ENCODE results near the gene OR52B6.
A peak's percentile ranks its signal among the peaks of the same experiment; 100 is the strongest.
"Not testable (repeated sequence)": the region's sequence is repeated elsewhere in the genome, so short reads cannot be mapped to it uniquely, and the experiment has no call there.

The OR52B6 gene

DNA sequence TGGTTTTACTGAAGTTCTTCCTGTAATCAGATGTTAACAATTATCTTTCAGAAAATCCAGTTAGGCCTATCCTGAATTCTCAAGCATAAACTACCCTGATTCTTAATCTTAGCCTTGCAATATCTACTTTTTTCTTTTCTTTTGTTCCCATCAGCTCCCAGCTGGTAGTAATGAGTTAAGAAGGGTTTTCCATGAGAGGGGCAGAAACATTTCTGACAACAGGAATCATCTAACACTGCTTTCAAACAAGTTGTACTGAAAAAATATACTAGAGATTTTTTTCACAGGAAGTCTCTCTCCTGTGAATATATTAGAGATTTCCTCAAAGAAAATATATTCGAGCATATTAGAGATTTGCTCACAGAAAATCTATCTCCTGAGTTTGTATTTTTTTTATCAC is 12.5 kb downstream of the OR52B6 start:
- no peak for DNase-seq (ENCODE audit: low read depth, low spot score)

GRCh38 chr11:5596607-5597201 is 16.0 kb downstream of the OR52B6 start, which contains the start of gene TRIM6:
TRIM6 (plus strand) TSS chr11:5596637; CDS start chr11:5596898, 261 bp downstream.
- DNase-seq (ENCODE audit: low read depth, low spot score): no peak

DNA sequence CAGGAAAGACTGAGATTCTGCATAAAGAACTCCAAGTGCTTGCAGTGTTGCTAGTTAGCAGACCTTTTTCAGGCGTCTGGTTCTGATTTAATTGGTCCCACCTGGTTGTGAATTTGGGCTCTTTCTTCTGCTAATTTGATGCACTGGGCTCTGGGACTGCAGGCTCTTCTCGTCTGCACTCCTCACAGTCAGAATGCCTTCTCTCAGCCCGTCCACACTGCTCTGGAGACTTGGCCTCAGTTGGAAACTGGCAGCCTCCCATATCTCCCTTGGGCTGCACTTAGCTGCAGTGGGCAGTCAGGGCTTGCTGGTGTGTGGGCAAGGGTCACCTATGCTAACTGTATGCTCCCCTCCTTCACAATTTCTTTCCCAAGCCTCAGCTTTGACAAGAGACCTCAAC is 17.3 kb downstream of the OR52B6 start:
- DNase-seq (ENCODE audit: low read depth, low spot score): no peak

DNA sequence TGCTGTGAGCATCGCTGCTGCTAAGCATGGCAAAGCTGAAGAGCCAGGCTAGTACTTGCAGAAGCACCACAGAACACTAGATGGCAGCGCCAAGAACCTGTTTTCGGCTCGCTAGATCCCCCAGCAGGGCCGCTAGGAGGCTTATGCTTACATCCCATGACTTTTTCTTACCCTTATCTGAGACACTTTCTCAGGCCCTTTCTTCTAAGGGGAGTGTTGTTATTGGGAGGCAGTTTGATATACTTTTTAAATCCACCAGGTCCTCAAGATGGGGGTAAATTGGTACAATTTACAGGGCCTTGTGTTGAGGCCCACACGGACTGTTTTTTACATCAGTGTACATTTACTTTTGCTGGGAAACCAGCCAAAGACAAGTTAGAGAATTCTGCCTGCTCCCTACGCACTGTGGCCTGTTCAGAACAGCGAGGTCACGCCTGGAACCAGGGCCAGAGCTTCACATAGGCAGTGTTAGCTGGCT is 19.7 kb downstream of the OR52B6 start:
- DNase-seq (ENCODE audit: low read depth, low spot score): peak; percentile 83

DNA sequence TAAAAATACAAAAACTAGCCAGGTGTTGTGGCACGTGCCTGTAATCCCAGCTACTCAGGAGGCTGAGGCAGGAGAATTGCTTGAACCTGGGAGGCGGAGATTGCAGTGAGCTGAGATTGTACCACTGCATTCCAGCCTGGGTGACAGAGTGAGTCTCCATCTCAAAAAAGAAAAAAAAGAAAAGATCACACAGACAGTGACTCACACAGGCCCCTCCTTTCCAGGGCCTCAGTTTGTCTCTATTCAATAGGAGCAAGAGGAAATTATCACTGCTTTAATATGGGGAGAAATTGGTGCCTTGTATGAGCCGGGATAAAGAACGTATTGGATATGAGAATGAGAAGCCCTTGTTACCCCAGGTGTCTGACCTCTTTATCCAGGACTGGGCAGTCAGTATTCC is 22.1 kb downstream of the OR52B6 start:
- DNase-seq (ENCODE audit: low read depth, low spot score): not testable (repeated sequence)

DNA sequence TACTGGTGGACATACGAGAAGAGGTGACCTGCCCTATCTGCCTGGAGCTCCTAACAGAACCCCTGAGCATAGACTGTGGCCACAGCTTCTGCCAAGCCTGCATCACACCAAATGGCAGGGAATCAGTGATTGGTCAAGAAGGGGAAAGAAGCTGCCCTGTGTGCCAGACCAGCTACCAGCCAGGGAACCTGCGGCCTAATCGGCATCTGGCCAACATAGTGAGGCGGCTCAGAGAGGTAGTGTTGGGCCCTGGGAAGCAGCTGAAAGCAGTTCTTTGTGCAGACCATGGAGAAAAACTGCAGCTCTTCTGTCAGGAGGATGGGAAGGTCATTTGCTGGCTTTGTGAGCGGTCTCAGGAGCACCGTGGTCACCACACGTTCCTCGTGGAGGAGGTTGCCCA is 22.6 kb downstream of the OR52B6 start:
- DNase-seq (ENCODE audit: low read depth, low spot score): no peak

DNA sequence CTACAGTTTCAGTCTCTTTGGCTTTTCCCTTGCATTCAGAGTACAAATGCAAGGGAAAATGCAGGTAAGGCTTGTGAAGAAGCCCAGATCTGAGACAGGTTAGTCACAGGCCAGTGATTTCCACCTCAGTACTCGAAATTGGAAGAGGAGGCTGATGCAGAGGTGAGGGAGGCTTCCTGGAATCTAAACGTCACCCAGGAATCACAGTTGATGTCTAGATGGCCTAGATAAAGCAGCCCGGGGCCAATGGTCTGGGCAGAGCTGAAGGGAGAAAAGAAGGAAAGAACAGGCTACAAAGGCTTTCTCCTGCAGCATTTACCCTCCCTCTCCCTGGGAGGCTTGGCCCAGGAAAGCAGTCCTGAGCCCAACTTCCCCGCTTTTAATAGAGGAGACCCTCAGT is 24.2 kb downstream of the OR52B6 start:
- DNase-seq (ENCODE audit: low read depth, low spot score): no peak

DNA sequence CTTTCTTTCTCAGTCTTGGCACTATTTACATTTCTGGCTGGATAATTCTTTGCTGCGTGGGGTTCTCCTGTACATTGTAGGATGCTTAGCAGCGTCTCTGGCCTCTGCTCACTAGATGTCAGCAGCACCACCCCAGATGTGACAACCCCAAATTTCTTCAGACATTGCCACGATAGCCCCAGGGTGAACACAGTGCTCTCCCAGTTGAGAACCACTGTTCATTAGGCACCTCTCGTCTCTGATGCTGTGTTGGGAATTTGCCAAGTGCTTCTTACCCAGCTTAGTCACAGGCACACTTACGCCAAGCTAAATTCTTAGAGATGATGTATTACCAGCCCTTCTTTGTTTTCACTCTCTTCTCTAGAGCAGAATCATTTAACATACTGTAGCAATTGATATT is 25.2 kb downstream of the OR52B6 start:
- DNase-seq (ENCODE audit: low read depth, low spot score): no peak

DNA sequence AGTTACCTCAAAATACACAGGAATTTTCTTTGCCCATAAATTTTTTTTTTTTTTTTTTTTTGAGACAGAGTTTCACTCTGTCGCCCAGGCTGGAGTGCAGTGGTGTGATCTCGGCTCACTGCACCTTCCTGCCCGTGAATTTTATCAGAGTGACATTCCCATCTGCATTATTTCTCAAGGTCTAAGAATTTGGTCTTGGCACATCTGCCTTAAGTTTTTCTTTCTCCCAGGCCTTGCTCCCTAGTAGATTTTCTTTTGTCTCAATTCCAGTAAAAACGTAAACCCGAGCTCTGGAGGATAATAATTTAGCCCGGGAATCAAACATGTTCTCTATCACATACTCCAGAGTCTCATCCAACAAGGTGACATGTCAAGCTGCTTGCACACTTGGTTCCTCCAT is 28.1 kb downstream of the OR52B6 start:
- DNase-seq (ENCODE audit: low read depth, low spot score): no peak

DNA sequence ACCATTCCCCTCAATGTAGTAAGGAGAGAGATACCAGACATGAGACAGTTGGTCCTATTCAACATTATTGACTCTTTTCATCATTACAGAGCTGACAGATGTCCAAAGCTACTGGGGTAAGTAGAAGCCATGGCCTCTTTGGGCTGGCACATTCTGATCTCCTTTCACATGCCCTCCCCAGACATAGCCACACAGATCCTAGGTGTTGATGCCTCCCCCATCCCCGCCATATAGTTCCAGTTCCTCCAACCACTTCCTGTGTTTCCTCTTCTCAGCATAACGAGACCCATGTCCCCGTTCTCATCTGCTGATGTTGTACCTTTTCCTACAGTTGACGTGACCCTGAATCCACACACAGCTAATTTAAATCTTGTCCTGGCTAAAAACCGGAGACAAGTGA is 29.8 kb downstream of the OR52B6 start:
- no peak for DNase-seq (ENCODE audit: low read depth, low spot score)

DNA sequence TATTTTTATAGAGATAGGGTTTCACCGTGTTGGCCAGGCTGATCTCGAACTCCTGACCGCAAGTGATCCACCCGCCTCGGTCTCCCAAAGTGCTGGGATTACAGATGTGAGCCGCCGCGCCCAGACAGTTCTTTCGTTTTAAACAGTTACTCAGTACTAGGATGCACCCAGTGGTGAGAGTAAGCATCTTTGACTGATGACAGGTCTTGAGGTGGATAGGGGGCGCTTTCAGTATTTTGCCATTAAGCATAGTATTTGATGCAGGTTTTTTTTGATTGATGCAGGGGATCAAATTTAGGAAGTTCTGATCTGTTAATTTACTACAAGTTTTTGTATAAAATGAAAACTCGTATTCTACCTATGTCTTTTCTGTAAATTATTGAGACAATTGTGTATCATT is 30.9 kb downstream of the OR52B6 start:
- no peak for DNase-seq (ENCODE audit: low read depth, low spot score)

GRCh38 chr11:5618807-5619206 is 38.1 kb downstream of the OR52B6 start:
- DNase-seq (ENCODE audit: low read depth, low spot score): no peak

- DNase-seq (ENCODE audit: low read depth, low spot score): peak; percentile 70
Measured at GRCh38 chr11:5620651-5621521, 40.2 kb downstream of the OR52B6 start.

DNA sequence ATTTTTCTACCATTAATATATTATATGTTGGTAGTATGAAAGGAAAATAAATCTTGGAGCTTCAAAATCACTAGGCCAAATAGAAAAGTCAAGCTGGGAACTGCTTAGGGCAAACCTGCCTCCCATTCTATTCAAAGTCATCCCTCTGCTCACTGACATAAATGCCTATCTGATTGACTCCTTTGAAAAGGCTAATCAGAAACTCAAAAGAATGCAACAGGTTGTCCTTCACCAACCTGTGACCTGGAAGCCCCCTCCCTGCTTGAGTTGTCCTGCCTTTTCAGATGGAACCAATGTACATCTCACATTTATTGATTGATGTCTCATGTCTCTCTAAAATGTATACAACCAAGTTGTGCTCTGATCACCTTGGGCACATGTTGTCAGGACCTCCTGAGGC is 40.9 kb downstream of the OR52B6 start:
- no peak for DNase-seq (ENCODE audit: low read depth, low spot score)

- no peak for DNase-seq (ENCODE audit: low read depth, low spot score)
Measured at GRCh38 chr11:5622802-5623201, 42.1 kb downstream of the OR52B6 start.

- DNase-seq (ENCODE audit: low read depth, low spot score): no peak
Measured at GRCh38 chr11:5624489-5625279, 44.0 kb downstream of the OR52B6 start, which contains the start of gene TRIM34. TRIM34 (plus strand) TSS chr11:5625001; CDS start chr11:5632332, 7,331 bp downstream.

DNA sequence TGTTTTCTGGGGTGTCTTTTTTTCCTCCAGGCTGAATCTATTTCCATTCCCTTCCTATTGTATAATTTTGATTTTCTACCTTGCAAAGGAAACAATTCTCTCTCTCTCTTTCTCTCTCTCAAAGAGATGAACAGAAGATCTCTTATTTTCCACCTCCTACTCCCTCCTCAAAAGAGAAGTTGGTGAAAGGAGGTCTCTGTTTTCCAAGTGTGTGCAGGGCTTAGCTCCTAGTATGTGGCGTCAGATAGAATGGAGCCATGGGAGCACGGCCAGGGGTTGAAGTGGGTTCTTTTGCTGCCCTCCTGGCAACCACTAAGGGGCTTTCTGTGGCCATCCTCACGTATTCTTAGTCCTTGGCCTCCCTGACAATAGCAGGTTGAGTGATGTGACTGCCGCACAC is 44.6 kb downstream of the OR52B6 start:
- DNase-seq (ENCODE audit: low read depth, low spot score): no peak

DNA sequence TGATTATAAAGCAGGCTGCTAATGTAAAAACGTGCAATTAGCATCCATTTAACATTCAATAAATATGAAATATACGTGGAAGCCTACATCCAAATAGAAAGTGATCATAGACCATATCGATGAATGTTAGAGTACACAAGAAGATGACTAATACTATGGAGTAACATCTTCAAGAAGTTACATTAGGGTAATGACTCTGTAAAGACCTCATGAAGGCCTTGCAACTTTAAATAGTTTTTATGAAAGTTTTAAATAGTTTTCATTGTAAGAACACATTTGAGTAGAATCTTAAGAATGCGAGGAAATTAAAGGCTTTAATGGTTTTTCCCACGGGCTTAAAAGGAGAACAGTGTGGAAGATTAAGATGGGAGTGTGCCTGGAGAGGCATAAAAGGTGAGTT is 45.5 kb downstream of the OR52B6 start:
- no peak for DNase-seq (ENCODE audit: low read depth, low spot score)

DNA sequence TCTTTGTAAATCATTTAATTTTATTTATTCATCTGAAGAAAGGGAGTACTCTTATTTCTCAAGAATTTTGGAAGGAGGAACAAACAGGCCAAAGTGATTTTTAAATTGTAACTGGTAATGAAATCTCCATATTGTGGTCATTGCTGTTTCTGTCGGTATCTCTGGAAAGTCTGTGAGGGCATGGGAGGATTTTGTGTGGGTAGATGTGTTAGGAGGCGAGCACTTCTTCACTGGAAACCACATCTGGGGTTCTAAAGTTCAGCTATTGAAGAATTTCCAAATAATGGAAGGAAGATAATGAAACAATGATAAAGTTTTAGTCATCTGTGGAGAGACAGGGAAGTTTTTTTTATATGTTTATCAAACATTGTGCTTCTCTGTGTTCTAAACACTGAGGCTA is 50.7 kb downstream of the OR52B6 start:
- DNase-seq (ENCODE audit: low read depth, low spot score): no peak
